ENCODE measurements around the gene ZFP92.
A peak's percentile ranks its signal among the peaks of the same experiment; 100 is the strongest.
"Not testable (repeated sequence)": the region's sequence is repeated elsewhere in the genome, so short reads cannot be mapped to it uniquely, and the experiment has no call there.

Gene ZFP92

GRCh38 chrX:153387987-153388721, 23.1 kb upstream of the ZFP92 start:
- DNase-seq, result no peak

- no peak for DNase-seq
Observed at GRCh38 chrX:153388722-153389459, 22.4 kb upstream of the ZFP92 start.

GRCh38 chrX:153389460-153389768, 21.9 kb upstream of the ZFP92 start:
- DNase-seq, result not testable (repeated sequence)

GRCh38 chrX:153392642-153393321, 18.5 kb upstream of the ZFP92 start:
- no peak for DNase-seq

- no peak for DNase-seq
Observed at GRCh38 chrX:153394612-153395011, 16.7 kb upstream of the ZFP92 start.

- DNase-seq, result no peak
Observed at GRCh38 chrX:153395613-153396319, 15.5 kb upstream of the ZFP92 start.

- no peak for DNase-seq
Observed at GRCh38 chrX:153396320-153397195, 14.7 kb upstream of the ZFP92 start.

GRCh38 chrX:153397256-153397960, 13.9 kb upstream of the ZFP92 start:
- DNase-seq, result no peak

- DNase-seq, result no peak
Observed at GRCh38 chrX:153398275-153398960, 12.9 kb upstream of the ZFP92 start.

- DNase-seq, result peak; percentile 5
Observed at GRCh38 chrX:153400146-153401132, 10.8 kb upstream of the ZFP92 start.

- DNase-seq, result no peak
Observed at GRCh38 chrX:153401133-153401764, 10.0 kb upstream of the ZFP92 start, which contains the start of gene PNMA6E. TSS of gene PNMA6E (minus strand) at chrX:153401350. CDS start at chrX:153398849, 2,501 bp downstream.

GRCh38 chrX:153404333-153404732, 6.9 kb upstream of the ZFP92 start:
- DNase-seq, result not testable (repeated sequence)

- DNase-seq, result no peak
Observed at GRCh38 chrX:153405426-153405825, 5.8 kb upstream of the ZFP92 start.

- DNase-seq, result no peak
Observed at GRCh38 chrX:153406011-153406410, 5.3 kb upstream of the ZFP92 start.

GRCh38 chrX:153406903-153407302, 4.4 kb upstream of the ZFP92 start:
- DNase-seq, result no peak

GRCh38 chrX:153407736-153408135, 3.5 kb upstream of the ZFP92 start:
- no peak for DNase-seq

- no peak for DNase-seq
Observed at GRCh38 chrX:153408221-153408721, 3.0 kb upstream of the ZFP92 start.

- no peak for DNase-seq
Observed at GRCh38 chrX:153408871-153409351, 2.4 kb upstream of the ZFP92 start.
